ENCODE results near the gene GIT2. TPM values are rescaled to one million over a fixed set of nuclear protein-coding genes. Genes with fewer than 3 reads are reported as not detected.

The GIT2 gene
- total and polyA plus RNA-seq, 2 of the 13 experiments (the other 11 are each of a cell fraction or from before 2014, with no cell fraction given) = 18.4 to 19.8 TPM

DNA sequence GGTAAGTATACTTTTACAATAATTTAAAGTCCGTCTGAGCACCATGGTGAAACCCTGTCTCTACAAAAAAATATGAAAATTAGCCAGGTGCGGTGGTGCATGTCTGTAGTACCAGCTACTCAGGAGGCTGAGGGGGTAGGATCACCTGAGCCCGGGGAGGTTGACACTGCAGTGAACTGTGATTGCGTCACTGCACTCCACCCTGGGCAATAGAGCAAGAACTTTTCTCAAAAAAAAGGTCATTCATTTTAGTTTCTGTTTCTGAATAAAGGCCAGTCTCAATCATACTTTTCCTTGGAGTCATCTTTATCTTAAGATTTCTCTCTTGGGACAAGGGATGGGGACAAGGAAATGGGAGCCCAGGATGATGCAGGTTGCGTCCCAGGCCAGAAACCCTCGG, 16.0 kb upstream of the GIT2 start (continued):
- TF ChIP-seq RXRA (CRISPR knock-in tag; IDR thresholded peaks at IDR 0.05) (peak; percentile 33; the same call in 1 of the 2 replicates), ZNF75D (CRISPR knock-in tag; IDR thresholded peaks at IDR 0.05; ENCODE audit: borderline replicate concordance) (no peak), MYC (CRISPR knock-in tag; IDR thresholded peaks at IDR 0.05; ENCODE audit: borderline replicate concordance) (no peak), CHD4 (IDR thresholded peaks at IDR 0.05; ENCODE audit: borderline replicate concordance, low read length) (no peak), IKZF1 (IDR thresholded peaks at IDR 0.05) (no peak), EZH2 (conservative IDR thresholded peaks at IDR 0.05; ENCODE audit: low read depth, low read length) (no peak), STAG1 (CRISPR knock-in tag; IDR thresholded peaks at IDR 0.05) (no peak), CCDC6 (CRISPR knock-in tag; IDR thresholded peaks at IDR 0.05) (no peak)
- TF ChIP-seq, protein P1, sequence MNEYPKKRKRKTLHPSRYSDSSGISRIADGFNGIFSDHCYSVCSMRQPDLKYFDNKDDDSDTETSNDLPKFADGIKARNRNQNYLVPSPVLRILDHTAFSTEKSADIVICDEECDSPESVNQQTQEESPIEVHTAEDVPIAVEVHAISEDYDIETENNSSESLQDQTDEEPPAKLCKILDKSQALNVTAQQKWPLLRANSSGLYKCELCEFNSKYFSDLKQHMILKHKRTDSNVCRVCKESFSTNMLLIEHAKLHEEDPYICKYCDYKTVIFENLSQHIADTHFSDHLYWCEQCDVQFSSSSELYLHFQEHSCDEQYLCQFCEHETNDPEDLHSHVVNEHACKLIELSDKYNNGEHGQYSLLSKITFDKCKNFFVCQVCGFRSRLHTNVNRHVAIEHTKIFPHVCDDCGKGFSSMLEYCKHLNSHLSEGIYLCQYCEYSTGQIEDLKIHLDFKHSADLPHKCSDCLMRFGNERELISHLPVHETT (CRISPR knock-in tag; conservative IDR thresholded peaks at IDR 0.05) = no peak

DNA sequence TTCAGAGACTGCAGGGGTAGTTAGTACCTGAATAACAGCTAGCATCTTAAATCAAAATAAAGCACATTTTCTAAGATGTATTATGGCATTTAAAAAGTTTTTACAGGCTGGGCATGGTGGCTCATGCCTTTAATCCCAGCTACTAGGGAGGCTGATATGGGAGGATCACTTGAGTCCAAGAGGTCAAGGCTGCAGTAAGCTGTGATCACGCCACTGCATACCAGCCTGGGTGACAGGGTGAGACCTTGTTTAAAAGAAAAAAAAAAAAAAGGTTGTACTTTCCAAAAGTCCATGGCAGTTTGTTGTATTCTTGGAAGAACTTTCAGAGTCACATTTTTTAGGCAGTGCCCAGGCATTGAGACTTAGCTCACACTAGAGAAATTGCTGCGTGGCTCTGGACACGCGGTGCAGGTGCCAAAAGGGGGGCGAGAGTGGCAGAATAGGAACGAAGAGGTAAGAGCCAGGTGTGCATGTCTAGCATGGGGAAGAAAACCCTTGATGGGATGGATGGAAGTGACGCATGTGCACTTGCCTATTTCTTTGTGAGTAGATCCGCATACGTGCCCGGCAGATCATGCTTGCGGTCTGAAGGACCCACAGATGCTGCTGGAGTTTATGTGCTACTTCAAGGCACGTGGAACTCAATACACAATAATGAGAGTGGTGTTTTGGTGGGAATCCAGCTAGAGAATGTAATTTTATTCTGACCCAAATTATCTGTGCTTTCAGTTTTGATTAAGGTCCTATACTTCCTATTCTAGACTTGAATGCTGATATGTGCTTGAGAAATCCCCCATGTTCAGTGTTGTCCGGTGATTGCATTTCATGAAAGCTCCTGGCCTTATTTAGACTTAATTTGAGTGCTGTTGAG, 14.9 kb upstream of the GIT2 start:
- no peak overlapping the region for H2AFZ ChIP-seq (ENCODE audit: low read length)
- peak overlapping the region; percentile 66 for H3K9ac ChIP-seq (ENCODE audit: insufficient read depth, low read depth, low read length)
- peak; percentile 90 for ATAC-seq
- FAIRE-seq = peak; percentile 77
- no peaks in the 10 kb centered on the region for H4K20me1 ChIP-seq (ENCODE audit: insufficient read depth, low read length)
- H3K4me1 ChIP-seq (ENCODE audit: insufficient read depth, low read length) = peaks cover 42% of the 10 kb centered on the region
- H3K27ac ChIP-seq (ENCODE audit: extremely low read length, insufficient read depth, low read length) = peak overlapping the region; percentile 90
- H3K36me3 ChIP-seq (replicated peaks in 1 of 2; ENCODE audit: control insufficient read depth in 1 of 2, insufficient read depth in 2 of 2, low read length in 2 of 2) = peaks cover 4 to 24% of the 10 kb centered on the region in 2 experiments; a peak in 4 of 5 replicates
- intact Hi-C loops (cut with micrococcal nuclease; ENCODE audit: unreplicated experiment) = no loop called here
- peaks cover 48% of the 10 kb centered on the region for H3K79me2 ChIP-seq (ENCODE audit: insufficient read depth, low read length)
- 63% methylated on average over 13 of the region's 13 CpGs for WGBS (ENCODE audit: low lambda C conversion rate)
- H3K4me2 ChIP-seq (ENCODE audit: low read depth, low read length) = peak overlapping the region; percentile 62
- peak overlapping the region in 1 of 3 experiments; percentile 8; a peak in 1 of 6 replicates for H3K4me3 ChIP-seq (replicated peaks in 1 of 3; ENCODE audit: insufficient read depth in 1 of 3, low read depth in 2 of 3, low read length in 3 of 3)
- in situ Hi-C loops (cut with HindIII; ENCODE audit: extremely low pct_ligation_motif_present, low pct_unique_long_range_greater_than_20kb) = no loop called here
- H3K9me3 ChIP-seq (ENCODE audit: low read length) = no peaks in the 10 kb centered on the region
- no TSS peak for BruUV-seq (replicated peaks)
- POLR2A ChIA-PET = interaction anchor here (0.7 to 2.9 kb wide), 5 partner anchors 12 to 29 kb away, joined by 3 to 12 read pairs (median 5); partner anchors contain the start of gene ANKRD13A
- peak; percentile 85 for DNase-seq (ENCODE audit: low spot score)
- CTCF ChIA-PET (ENCODE audit: low intra/inter-chr PET ratio, low total read pairs) = no interaction called here
- no peaks in the 10 kb centered on the region for H3K27me3 ChIP-seq (ENCODE audit: control insufficient read depth in 1 of 2, insufficient read depth in 2 of 2, low read length in 2 of 2)
- TF ChIP-seq ZNF652 (CRISPR knock-in tag; IDR thresholded peaks at IDR 0.05; ENCODE audit: borderline replicate concordance, low read depth) (no peak), HOXD1 (CRISPR knock-in tag; IDR thresholded peaks at IDR 0.05) (no peak), ZNF383 (CRISPR knock-in tag; IDR thresholded peaks at IDR 0.05; ENCODE audit: borderline replicate concordance) (no peak), ZSCAN22 (CRISPR knock-in tag; IDR thresholded peaks at IDR 0.05) (no peak), MIER3 (CRISPR knock-in tag; IDR thresholded peaks at IDR 0.05; ENCODE audit: borderline replicate concordance) (no peak), ZSCAN30 (CRISPR knock-in tag; IDR thresholded peaks at IDR 0.05) (no peak), ZNF260 (CRISPR knock-in tag; IDR thresholded peaks at IDR 0.05; ENCODE audit: borderline replicate concordance, low read depth) (no peak), KAT8 (CRISPR knock-in tag; IDR thresholded peaks at IDR 0.05) (no peak), SIN3A (IDR thresholded peaks at IDR 0.05; ENCODE audit: borderline replicate concordance, low read depth, low read length) (no peak), AKAP8 (CRISPR knock-in tag; IDR thresholded peaks at IDR 0.05) (no peak)
- TF ChIP-seq, protein P1 (CRISPR knock-in tag; conservative IDR thresholded peaks at IDR 0.05) = no peak
- TF ChIP-seq, protein P2, sequence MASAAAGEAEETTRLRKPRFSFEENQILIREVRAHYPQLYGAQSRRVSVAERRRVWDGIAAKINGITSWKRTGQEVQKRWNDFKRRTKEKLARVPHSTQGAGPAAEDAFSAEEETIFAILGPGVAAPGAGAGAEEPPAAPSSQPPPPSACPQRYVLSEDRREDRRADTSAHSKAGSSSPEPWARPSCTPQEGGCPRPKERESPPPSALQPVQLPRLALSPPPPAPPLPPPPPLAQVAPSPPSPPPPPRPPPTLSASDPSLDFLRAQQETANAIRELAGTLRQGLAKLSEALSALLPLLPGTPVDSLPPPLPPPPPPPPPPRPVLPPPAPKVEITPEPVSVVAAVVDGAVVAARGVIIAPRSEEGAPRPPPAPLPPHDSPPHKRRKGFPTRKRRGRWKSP (CRISPR knock-in tag; IDR thresholded peaks at IDR 0.05) = 0 out of 2 replicates have a peak, but pooled peaks have one; percentile 50

Measured in HepG2 (cell line).